ENCODE data around the gene POMGNT2.

DNA sequence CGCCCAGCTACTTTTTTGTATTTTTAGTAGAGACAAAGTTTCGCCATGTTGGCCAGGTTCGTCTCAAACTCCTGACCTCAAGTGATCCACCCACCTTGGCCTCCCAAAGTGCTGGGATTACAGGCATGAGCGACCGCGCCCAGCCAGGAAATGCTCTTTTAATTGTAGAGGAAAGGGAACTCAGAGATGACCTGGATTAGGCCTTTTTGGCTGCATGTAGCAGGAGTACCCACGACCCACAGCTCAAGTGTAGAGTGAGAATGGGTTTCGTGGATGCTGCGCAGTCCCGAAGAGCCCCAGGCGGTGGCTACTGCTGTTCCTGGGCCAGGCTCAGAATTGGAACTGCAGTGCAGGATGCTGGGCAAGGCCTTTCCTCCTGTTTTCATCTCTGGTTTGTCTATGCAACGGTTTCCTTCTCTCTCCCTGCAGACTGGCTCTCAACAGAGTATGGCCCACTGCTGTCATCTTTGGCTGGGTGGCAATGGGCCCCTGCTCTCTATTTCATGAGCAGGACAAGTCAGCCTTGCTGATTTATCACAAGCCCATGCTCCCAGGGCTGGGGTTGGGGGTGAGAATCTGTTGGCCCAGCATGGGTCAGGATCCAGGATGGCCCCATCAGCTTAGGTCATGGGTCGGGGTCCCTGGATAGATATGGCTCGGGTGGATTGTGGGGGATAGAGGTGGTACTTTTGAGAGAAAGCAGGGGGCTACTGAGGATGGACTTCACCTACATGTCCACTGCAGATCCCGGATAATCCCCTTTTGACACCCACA lies 75.5 kb downstream of the POMGNT2 start:
- TF ChIP-seq, protein P1, sequence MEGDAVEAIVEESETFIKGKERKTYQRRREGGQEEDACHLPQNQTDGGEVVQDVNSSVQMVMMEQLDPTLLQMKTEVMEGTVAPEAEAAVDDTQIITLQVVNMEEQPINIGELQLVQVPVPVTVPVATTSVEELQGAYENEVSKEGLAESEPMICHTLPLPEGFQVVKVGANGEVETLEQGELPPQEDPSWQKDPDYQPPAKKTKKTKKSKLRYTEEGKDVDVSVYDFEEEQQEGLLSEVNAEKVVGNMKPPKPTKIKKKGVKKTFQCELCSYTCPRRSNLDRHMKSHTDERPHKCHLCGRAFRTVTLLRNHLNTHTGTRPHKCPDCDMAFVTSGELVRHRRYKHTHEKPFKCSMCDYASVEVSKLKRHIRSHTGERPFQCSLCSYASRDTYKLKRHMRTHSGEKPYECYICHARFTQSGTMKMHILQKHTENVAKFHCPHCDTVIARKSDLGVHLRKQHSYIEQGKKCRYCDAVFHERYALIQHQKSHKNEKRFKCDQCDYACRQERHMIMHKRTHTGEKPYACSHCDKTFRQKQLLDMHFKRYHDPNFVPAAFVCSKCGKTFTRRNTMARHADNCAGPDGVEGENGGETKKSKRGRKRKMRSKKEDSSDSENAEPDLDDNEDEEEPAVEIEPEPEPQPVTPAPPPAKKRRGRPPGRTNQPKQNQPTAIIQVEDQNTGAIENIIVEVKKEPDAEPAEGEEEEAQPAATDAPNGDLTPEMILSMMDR (IDR thresholded peaks at IDR 0.05): no peak
- TF ChIP-seq POLR2A (IDR thresholded peaks at IDR 0.05): no peak
